SK-N-MC (cell line): ENCODE results near the gene ZSCAN22.

ENCODE experiments used
- EZH2 ChIP-seq: fragments of 200-600 bp; sonication (generic); IDR thresholded peaks from one replicate; pipeline ENCODE4 v1.6.1; 2017; ENCODE audit warnings: antibody characterized with exemption
- FOXP2 ChIP-seq: optimal IDR thresholded peaks from 2 replicates; pipeline ENCODE3; 2011; ENCODE audit warnings: mild to moderate bottlenecking, moderate library complexity; ENCODE audit not compliant: insufficient read depth; ENCODE audit errors: extremely low read length, control extremely low read depth
- POLR2AphosphoS5 ChIP-seq: IDR thresholded peaks from 2 replicates; pipeline ENCODE4 v1.6.1; 2012; ENCODE audit warnings: mild to moderate bottlenecking, low read depth, low read length, borderline replicate concordance

DNA sequence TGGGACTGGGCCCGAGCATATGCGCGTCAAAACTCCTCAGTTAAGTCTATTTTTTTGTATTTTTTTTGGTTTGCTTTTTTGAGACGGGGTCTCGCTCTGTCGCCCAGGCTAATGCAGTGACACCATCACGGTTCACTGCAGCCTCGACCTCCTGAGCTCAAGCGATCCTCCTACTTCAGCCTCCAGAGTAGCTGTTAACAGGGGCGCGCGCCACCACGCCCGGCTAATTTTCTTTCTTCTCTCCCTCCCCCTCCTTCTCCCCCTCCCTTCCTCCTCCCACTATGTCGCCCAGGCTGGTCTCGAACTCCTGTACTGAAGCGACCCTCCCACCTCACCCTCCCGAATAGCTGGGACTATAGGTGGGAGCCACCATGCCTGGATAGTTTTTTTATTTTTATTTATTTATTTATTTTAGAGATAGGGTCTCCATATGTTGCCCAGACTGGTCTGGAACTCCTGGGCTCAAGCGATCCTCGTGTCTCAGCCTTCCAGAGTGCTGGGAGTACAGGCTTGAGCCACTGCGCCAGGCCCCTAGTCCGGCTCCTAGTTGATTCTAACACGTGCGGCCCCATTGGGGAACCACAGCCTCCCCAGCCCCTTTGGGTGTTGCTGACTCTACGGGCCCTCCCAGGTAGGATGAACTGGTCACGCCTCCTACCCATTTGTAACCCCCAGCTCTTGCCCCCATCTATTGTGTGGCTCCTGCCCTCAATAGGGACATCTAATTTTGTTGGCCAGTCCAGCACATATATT lies 54.8 kb downstream of the ZSCAN22 start:
- TF ChIP-seq EZH2 (no peak), POLR2AphosphoS5 (no peak), FOXP2 (no peak)
